IPS DF 19.7 (cell line): ENCODE data around the gene MAP3K4.

Experiments
- DNase-seq: peaks from one replicate; pipeline ENCODE4 v3.0.0-alpha.2; 2013; ENCODE audit warnings: low read depth, low spot score

MAP3K4 gene

GRCh38 chr6:161082215-161082614 is 90.6 kb downstream of the MAP3K4 start:
- DNase-seq, result no peak

GRCh38 chr6:161085246-161085645 is 93.7 kb downstream of the MAP3K4 start:
- DNase-seq, result no peak

- no peak for DNase-seq
These were observed 97.2 kb downstream of the MAP3K4 start for GRCh38 chr6:161088676-161089328.

GRCh38 chr6:161091151-161091550 is 99.6 kb downstream of the MAP3K4 start:
- no peak for DNase-seq

- no peak for DNase-seq
These were observed 100.6 kb downstream of the MAP3K4 start for GRCh38 chr6:161091972-161092701.

- no peak for DNase-seq
These were observed 103.4 kb downstream of the MAP3K4 start for GRCh38 chr6:161094955-161095354.

GRCh38 chr6:161095916-161096315 is 104.3 kb downstream of the MAP3K4 start:
- DNase-seq, result no peak

GRCh38 chr6:161100072-161100471 is 108.5 kb downstream of the MAP3K4 start:
- DNase-seq, result no peak

GRCh38 chr6:161101517-161101916 is 109.9 kb downstream of the MAP3K4 start:
- no peak for DNase-seq

GRCh38 chr6:161103475-161103874 is 111.9 kb downstream of the MAP3K4 start:
- no peak for DNase-seq

GRCh38 chr6:161104966-161105365 is 113.4 kb downstream of the MAP3K4 start:
- DNase-seq, result no peak

GRCh38 chr6:161105408-161105807 is 113.8 kb downstream of the MAP3K4 start:
- no peak for DNase-seq

- DNase-seq, result no peak
These were observed 116.5 kb downstream of the MAP3K4 start for GRCh38 chr6:161107779-161108730.

GRCh38 chr6:161108916-161109315 is 117.3 kb downstream of the MAP3K4 start:
- DNase-seq, result no peak

GRCh38 chr6:161109366-161109765 is 117.8 kb downstream of the MAP3K4 start:
- DNase-seq, result no peak

GRCh38 chr6:161110028-161110779 is 118.6 kb downstream of the MAP3K4 start:
- no peak for DNase-seq

GRCh38 chr6:161111261-161111660 is 119.7 kb downstream of the MAP3K4 start:
- no peak for DNase-seq

- DNase-seq, result no peak
These were observed 123.9 kb downstream of the MAP3K4 start for GRCh38 chr6:161115468-161115867.

GRCh38 chr6:161116554-161116953 is 125.0 kb downstream of the MAP3K4 start:
- no peak for DNase-seq

- no peak for DNase-seq
These were observed 125.7 kb downstream of the MAP3K4 start for GRCh38 chr6:161117308-161117707.

GRCh38 chr6:161117942-161118341 is 126.4 kb downstream of the MAP3K4 start:
- DNase-seq, result no peak
